ENCODE results near the gene FAM186B. TPM values are rescaled to one million over a fixed set of nuclear protein-coding genes. Genes with fewer than 3 reads are reported as not detected.

Gene FAM186B
- total RNA-seq, 1 experiment from 2014 or later: 0.42 TPM

DNA sequence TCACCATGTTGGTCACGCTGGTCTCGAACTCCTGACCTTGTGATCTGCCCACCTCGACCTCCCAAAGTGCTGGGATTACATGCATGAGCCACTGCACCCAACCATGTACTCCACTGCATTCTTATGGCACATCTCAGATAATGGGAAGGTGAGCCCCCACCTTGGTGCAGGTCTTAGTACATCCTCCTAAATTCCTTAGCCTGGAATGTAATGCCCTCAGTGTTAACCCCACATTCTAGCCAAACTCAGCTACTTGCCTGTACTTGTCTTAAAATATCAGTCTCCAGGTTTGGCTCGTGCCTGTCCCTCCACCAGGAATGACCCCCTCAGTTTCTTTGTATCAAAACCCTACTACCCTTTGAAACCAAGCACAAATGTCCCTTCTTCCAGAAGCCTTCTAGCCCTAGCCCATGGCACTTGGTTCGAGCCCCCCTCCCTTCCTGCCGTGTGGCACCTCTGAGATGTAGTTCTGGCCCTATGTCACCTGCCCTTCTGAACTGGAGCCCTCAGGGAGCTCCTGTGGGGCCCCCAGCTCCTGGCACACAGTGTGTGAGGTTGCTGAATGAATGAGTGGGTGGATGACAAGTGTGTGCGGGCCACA lies 58.2 kb downstream of the FAM186B start:
- H3K79me2 ChIP-seq (ENCODE audit: insufficient read depth, low read length): no peaks in the 10 kb centered on the region
- no peak overlapping the region for H3K4me3 ChIP-seq (replicated peaks in 1 of 2; ENCODE audit: low read depth in 1 of 2, low read length in 2 of 2)
- ChIA-PET RAD21 (ENCODE audit: low non-redundant PET in 1 of 2, low total read pairs in 2 of 2, uncharacterized antibody in 2 of 2, unreplicated experiment in 2 of 2) (no interaction called here), POLR2A (interaction anchor here (0.7 kb wide), 1 partner anchor 20 kb away, joined by 3 read pairs; no protein-coding TSS in a partner anchor), CTCF (no interaction called here)
- H3K27me3 ChIP-seq (ENCODE audit: insufficient read depth, low read length): no peaks in the 10 kb centered on the region
- H3K4me2 ChIP-seq (ENCODE audit: low read length): no peak overlapping the region
- no peaks in the 10 kb centered on the region for H3K9me3 ChIP-seq (ENCODE audit: control insufficient read depth in 1 of 2, insufficient read depth in 1 of 2, low read depth in 1 of 2, low read length in 2 of 2)
- H3K9ac ChIP-seq (ENCODE audit: low read length): no peak overlapping the region
- H3K4me1 ChIP-seq (ENCODE audit: control insufficient read depth in 1 of 2, insufficient read depth in 2 of 2, low read length in 2 of 2): no peaks in the 10 kb centered on the region
- no peak overlapping the region for H3K27ac ChIP-seq (ENCODE audit: low read depth, low read length)
- DNase-seq (ENCODE audit: low read depth, low spot score): no peak
- TF ChIP-seq ZFX (IDR thresholded peaks at IDR 0.05) (no peak), EGR1 (IDR thresholded peaks at IDR 0.05; ENCODE audit: low read depth) (no peak), POLR2A (IDR thresholded peaks at IDR 0.05; ENCODE audit: borderline replicate concordance, extremely low read depth, insufficient read depth, insufficient read length) (no peak), CBX3 (IDR thresholded peaks at IDR 0.05; ENCODE audit: low read depth) (no peak), TCF7L2 (IDR thresholded peaks at IDR 0.05; ENCODE audit: borderline replicate concordance, extremely low read depth, insufficient read depth, insufficient read length) (no peak), CEBPB (IDR thresholded peaks at IDR 0.05; ENCODE audit: low read depth) (no peak)
- TF ChIP-seq, protein P1, sequence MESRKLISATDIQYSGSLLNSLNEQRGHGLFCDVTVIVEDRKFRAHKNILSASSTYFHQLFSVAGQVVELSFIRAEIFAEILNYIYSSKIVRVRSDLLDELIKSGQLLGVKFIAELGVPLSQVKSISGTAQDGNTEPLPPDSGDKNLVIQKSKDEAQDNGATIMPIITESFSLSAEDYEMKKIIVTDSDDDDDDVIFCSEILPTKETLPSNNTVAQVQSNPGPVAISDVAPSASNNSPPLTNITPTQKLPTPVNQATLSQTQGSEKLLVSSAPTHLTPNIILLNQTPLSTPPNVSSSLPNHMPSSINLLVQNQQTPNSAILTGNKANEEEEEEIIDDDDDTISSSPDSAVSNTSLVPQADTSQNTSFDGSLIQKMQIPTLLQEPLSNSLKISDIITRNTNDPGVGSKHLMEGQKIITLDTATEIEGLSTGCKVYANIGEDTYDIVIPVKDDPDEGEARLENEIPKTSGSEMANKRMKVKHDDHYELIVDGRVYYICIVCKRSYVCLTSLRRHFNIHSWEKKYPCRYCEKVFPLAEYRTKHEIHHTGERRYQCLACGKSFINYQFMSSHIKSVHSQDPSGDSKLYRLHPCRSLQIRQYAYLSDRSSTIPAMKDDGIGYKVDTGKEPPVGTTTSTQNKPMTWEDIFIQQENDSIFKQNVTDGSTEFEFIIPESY (IDR thresholded peaks at IDR 0.05; ENCODE audit: extremely low read depth, insufficient replicate concordance, low read length): no peak
- TF ChIP-seq, protein P2, sequence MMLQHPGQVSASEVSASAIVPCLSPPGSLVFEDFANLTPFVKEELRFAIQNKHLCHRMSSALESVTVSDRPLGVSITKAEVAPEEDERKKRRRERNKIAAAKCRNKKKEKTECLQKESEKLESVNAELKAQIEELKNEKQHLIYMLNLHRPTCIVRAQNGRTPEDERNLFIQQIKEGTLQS (IDR thresholded peaks at IDR 0.05): no peak
- TF ChIP-seq, protein P3, sequence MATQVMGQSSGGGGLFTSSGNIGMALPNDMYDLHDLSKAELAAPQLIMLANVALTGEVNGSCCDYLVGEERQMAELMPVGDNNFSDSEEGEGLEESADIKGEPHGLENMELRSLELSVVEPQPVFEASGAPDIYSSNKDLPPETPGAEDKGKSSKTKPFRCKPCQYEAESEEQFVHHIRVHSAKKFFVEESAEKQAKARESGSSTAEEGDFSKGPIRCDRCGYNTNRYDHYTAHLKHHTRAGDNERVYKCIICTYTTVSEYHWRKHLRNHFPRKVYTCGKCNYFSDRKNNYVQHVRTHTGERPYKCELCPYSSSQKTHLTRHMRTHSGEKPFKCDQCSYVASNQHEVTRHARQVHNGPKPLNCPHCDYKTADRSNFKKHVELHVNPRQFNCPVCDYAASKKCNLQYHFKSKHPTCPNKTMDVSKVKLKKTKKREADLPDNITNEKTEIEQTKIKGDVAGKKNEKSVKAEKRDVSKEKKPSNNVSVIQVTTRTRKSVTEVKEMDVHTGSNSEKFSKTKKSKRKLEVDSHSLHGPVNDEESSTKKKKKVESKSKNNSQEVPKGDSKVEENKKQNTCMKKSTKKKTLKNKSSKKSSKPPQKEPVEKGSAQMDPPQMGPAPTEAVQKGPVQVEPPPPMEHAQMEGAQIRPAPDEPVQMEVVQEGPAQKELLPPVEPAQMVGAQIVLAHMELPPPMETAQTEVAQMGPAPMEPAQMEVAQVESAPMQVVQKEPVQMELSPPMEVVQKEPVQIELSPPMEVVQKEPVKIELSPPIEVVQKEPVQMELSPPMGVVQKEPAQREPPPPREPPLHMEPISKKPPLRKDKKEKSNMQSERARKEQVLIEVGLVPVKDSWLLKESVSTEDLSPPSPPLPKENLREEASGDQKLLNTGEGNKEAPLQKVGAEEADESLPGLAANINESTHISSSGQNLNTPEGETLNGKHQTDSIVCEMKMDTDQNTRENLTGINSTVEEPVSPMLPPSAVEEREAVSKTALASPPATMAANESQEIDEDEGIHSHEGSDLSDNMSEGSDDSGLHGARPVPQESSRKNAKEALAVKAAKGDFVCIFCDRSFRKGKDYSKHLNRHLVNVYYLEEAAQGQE (IDR thresholded peaks at IDR 0.05; ENCODE audit: low read depth): no peak
- peaks cover 0 to 7% of the 10 kb centered on the region in 2 experiments; a peak in 2 of 4 replicates for H3K36me3 ChIP-seq (ENCODE audit: control insufficient read depth in 1 of 2, insufficient read depth in 2 of 2, low read length in 2 of 2)
- no peaks in the 10 kb centered on the region for H4K20me1 ChIP-seq (ENCODE audit: insufficient read depth)
- H3K9me2 ChIP-seq (ENCODE audit: insufficient read depth): no peaks in the 10 kb centered on the region
- no TSS peak for BruUV-seq (replicated peaks)
- intact Hi-C loops (cut with micrococcal nuclease): no loop called here
- no peak for ATAC-seq
- H2AFZ ChIP-seq (ENCODE audit: low read depth, low read length, poor library complexity, severe bottlenecking): no peak overlapping the region
